22Rv1 (cell line): ENCODE results near the gene LMTK3.
"Not testable (repeated sequence)": the region's sequence is repeated elsewhere in the genome, so short reads cannot be mapped to it uniquely, and the experiment has no call there.

Experiments used
- H3K27ac ChIP-seq: fragments of 450-650 bp; 2 replicates; pipeline ENCODE4 v1.5.1; 2017
- ZFX ChIP-seq: fragments of 450-650 bp; IDR thresholded peaks from 2 replicates; pipeline ENCODE4 v1.6.1; 2017; ENCODE audit warnings: antibody characterized with exemption, borderline replicate concordance
- TF ChIP-seq, protein P1 (sequence below): fragments of 450-650 bp; IDR thresholded peaks from 2 replicates; pipeline ENCODE4 v1.5.1; 2017; ENCODE audit warnings: mild to moderate bottlenecking

LMTK3 gene

GRCh38 chr19:48520134-48520533 lies 8.5 kb upstream of the LMTK3 start:
- TF ChIP-seq, protein P1, sequence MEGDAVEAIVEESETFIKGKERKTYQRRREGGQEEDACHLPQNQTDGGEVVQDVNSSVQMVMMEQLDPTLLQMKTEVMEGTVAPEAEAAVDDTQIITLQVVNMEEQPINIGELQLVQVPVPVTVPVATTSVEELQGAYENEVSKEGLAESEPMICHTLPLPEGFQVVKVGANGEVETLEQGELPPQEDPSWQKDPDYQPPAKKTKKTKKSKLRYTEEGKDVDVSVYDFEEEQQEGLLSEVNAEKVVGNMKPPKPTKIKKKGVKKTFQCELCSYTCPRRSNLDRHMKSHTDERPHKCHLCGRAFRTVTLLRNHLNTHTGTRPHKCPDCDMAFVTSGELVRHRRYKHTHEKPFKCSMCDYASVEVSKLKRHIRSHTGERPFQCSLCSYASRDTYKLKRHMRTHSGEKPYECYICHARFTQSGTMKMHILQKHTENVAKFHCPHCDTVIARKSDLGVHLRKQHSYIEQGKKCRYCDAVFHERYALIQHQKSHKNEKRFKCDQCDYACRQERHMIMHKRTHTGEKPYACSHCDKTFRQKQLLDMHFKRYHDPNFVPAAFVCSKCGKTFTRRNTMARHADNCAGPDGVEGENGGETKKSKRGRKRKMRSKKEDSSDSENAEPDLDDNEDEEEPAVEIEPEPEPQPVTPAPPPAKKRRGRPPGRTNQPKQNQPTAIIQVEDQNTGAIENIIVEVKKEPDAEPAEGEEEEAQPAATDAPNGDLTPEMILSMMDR: no peak
- no peak for TF ChIP-seq ZFX
- H3K27ac ChIP-seq: no peak overlapping the region

DNA sequence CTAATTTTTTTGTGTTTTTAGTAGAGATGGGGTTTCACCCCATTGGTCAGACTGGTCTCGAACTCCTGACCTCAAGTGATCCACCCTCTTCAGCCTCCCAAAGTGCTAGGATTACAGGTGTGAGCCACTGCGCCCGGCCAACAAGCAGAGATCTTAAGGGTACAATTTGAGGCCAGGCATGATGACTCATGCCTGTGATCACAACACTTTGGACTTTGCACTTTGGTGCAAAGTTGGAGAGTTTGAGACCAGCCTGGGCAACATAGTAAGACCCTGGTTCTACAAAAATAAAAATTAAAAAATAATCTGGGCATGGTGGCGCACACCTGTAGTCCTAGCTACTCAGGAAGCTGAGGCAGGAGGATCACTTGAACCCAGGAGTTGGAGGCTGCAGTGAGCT lies 7.8 kb upstream of the LMTK3 start:
- not testable (repeated sequence) for H3K27ac ChIP-seq

- no peak for TF ChIP-seq ZFX
- TF ChIP-seq, protein P1: no peak
- no peak overlapping the region for H3K27ac ChIP-seq
Observed at GRCh38 chr19:48518207-48518606, 6.6 kb upstream of the LMTK3 start.

GRCh38 chr19:48516536-48516935 lies 4.9 kb upstream of the LMTK3 start:
- H3K27ac ChIP-seq: no peak overlapping the region
- TF ChIP-seq, protein P1: no peak
- no peak for TF ChIP-seq ZFX

DNA sequence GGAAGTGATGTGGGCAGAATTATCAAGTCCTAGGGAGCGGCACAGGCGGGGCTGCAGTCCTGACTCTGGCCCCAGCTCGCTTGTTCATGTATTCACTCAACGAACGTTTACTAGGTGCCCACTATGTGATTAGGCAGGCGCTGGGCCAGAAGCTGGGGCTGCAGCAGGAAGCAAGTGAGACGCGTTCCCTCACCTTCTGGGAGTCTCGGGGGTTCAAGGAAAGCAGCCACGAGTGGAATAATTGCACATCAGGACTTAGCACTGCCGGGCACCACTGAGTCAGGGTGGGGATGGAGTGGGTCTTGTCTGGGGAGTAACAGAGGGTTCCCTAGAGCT lies 2.5 kb upstream of the LMTK3 start:
- no peak for TF ChIP-seq ZFX
- TF ChIP-seq, protein P1: no peak
- H3K27ac ChIP-seq: no peak overlapping the region

DNA sequence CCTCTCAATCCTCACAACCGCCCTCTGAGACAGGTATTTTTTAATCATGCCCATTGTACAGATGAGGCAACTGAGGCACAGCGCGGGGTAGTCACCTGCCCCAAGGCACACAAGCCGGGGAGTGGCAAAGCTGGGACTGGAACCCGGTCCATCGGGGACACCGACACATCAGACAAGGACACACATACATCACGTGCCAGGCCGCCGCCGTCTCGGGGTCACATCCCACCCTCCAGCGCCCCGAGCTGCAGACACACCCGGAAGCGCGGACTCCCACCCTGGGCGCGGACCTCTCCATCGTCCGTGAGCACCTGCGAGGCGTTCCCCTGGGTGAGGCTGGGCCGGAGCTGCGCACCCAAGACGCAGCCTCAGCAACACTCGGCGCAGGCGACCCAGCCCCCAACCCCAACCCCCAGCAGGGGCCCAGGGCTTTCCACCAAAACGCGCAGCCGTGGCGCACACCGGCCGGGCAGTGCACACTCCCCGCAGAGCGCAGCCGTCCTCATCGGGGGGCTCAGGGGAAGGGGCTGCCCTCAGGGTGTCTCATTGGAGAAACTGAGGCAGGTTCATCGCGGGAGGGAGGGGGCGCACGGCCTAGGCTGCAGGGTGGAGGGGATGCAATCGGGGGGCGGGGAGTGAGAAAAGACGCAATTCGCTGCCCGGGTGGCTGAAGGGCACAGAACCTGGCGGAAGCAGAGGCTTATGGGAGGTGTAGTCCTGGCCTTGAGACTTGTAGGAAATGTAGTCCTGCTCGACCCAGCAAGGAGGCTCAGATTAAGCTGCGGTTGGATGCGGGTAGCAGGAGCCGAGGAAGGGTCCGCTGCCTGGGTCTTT lies 1.9 kb upstream of the LMTK3 start:
- H3K27ac ChIP-seq: peak overlapping the region; percentile 54
- TF ChIP-seq, protein P1: no peak
- no peak for TF ChIP-seq ZFX

DNA sequence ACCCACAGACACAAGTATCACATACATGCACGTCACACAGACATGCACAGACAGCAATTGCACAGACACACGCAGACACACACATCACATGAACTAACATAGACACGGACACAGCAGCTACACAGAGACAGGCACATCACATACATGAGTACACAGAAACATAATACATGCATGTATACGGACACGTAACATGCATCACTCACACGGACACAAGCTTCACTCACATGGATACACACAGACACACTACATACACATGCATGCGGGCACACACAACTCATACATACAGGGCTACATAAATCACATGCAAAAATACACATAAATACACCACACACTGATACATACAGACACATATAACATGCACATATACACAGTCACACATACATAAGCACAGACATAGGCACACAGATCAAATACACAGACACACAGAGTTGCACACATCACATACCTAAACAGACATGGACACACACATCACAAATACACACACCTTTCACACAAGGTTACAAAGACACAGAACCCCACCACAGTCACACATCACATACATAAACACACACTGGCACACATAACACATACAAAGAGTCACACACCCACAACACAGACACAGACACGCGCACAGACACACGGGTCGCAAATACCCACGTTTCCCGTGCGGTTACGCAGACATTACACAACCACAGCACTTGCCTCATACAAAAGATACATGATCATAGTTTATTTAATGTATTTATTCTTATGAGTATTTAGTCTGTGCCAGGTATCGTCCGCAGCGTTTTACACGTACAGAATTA lies 1.1 kb upstream of the LMTK3 start:
- TF ChIP-seq, protein P1: no peak
- no peak for TF ChIP-seq ZFX
- H3K27ac ChIP-seq: peak overlapping the region; percentile 54
